Naive thymus-derived CD4-positive, alpha-beta T cell (primary cell): ENCODE results near the gene ETFB. TPM values are rescaled to one million over a fixed set of nuclear protein-coding genes. Genes with fewer than 3 reads are reported as not detected.
A peak's percentile ranks its signal among the peaks of the same experiment; 100 is the strongest.
"Not testable (repeated sequence)": the region's sequence is repeated elsewhere in the genome, so short reads cannot be mapped to it uniquely, and the experiment has no call there.

ENCODE experiments used
- ATAC-seq: fragments of 150-1000 bp; cut with Tn5 transposase; 2 replicates; pipeline ENCODE4 v1.10.0; 2021; ENCODE audit warnings: mild to moderate bottlenecking, moderate library complexity
- CTCF ChIA-PET: fragments of 350-600 bp; sonication (Branson Sonifier 250); formaldehyde crosslinking; loops from one replicate; lab custom pipeline; 2021; ENCODE audit warnings: antibody characterized with exemption; lab: Charles Lee
- POLR2A ChIA-PET: fragments of 350-600 bp; sonication (Branson Sonifier 250); formaldehyde crosslinking; loops from one replicate; lab custom pipeline; 2021; ENCODE audit warnings: antibody characterized with exemption, inconsistent platforms; lab: Charles Lee
- DNase-seq, 9 donors: peaks; one replicate each; pipeline versions ENCODE4 v3.0.0 to v3.0.0-alpha.2; 2020 to 2022; ENCODE audit warnings: mixed read lengths in 1 of 9
- H3K27ac ChIP-seq: one replicate; pipeline ENCODE4 v1.7.0; 2013; ENCODE audit warnings: mild to moderate bottlenecking, low read depth, low read length, moderate library complexity
- H3K27me3 ChIP-seq, 2 donors: one replicate each; pipeline ENCODE4 v1.7.0; 2013; ENCODE audit warnings: low read length in 2 of 2, mild to moderate bottlenecking in 2 of 2, moderate library complexity in 2 of 2; ENCODE audit not compliant: control insufficient read depth in 2 of 2, insufficient read depth in 2 of 2
- H3K36me3 ChIP-seq, 3 experiments: 1 replicate in 2 of 3; 2 replicates in 1 of 3; pipeline ENCODE4 v1.7.0; 2013; ENCODE audit warnings: low read length in 3 of 3, mild to moderate bottlenecking in 3 of 3, moderate library complexity in 1 of 3; ENCODE audit not compliant: insufficient read depth in 3 of 3, control insufficient read depth in 2 of 3
- H3K4me1 ChIP-seq, 2 donors: one replicate each; pipeline ENCODE4 v1.7.0; 2013; ENCODE audit warnings: low read length in 2 of 2, mild to moderate bottlenecking in 2 of 2, moderate library complexity in 1 of 2; ENCODE audit not compliant: control insufficient read depth in 2 of 2, insufficient read depth in 2 of 2
- H3K4me3 ChIP-seq: 2 replicates; pipeline ENCODE4 v1.7.0; 2013; ENCODE audit warnings: mild to moderate bottlenecking, low read length
- H3K9me3 ChIP-seq, 3 experiments: 1 replicate in 2 of 3; 2 replicates in 1 of 3; pipeline ENCODE4 v1.7.0; 2013; ENCODE audit warnings: low read length in 3 of 3; ENCODE audit not compliant: control insufficient read depth in 2 of 3
- H3K27ac Mint-ChIP-seq, 9 donors: one replicate each; pipeline ENCODE4 v1.8.0; 2020 to 2022; ENCODE audit warnings: mixed read lengths in 9 of 9, mild to moderate bottlenecking in 8 of 9, moderate library complexity in 5 of 9, inconsistent platforms in 2 of 9
- H3K27me3 Mint-ChIP-seq, 5 donors: one replicate each; pipeline ENCODE4 v1.8.0; 2021 to 2022; ENCODE audit warnings: mixed read lengths in 5 of 5, mild to moderate bottlenecking in 1 of 5
- H3K36me3 Mint-ChIP-seq, 5 donors: one replicate each; pipeline ENCODE4 v1.8.0; 2020 to 2022; ENCODE audit warnings: mixed read lengths in 5 of 5, mild to moderate bottlenecking in 3 of 5, inconsistent platforms in 1 of 5
- H3K4me1 Mint-ChIP-seq, 7 donors: one replicate each; pipeline ENCODE4 v1.8.0; 2020 to 2022; ENCODE audit warnings: mixed read lengths in 7 of 7, mild to moderate bottlenecking in 3 of 7, inconsistent platforms in 1 of 7
- H3K4me3 Mint-ChIP-seq, 10 donors: one replicate each; pipeline ENCODE4 v1.8.0; 2020 to 2022; ENCODE audit warnings: mild to moderate bottlenecking in 10 of 10, mixed read lengths in 10 of 10, moderate library complexity in 6 of 10, inconsistent platforms in 2 of 10
- H3K9me3 Mint-ChIP-seq, 11 donors: one replicate each; pipeline ENCODE4 v1.8.0; 2020 to 2022; ENCODE audit warnings: mixed read lengths in 11 of 11, mild to moderate bottlenecking in 4 of 11, inconsistent platforms in 1 of 11, moderate library complexity in 1 of 11
- intact Hi-C, 2 donors: fragments of 100-400 bp; cut with micrococcal nuclease; formaldehyde crosslinking; loops; one replicate each; pipeline ENCODE4 v1.15.1; 2023
- polyA plus RNA-seq, 2 donors: library from polyadenylated mRNA; unstranded; fragments of 300-500 nt; fragmentation: Illumina TruSeq; gene quantifications; one replicate each; pipeline ENCODE4 v1.2.3, GENCODE V29; 2021
- total RNA-seq, 6 experiments: library from RNA in 5 of 6; stranded (reverse) in 5 of 6; gene quantifications; 1 replicate in 5 of 6; 2 replicates in 1 of 6; pipeline ENCODE4 v1.2.3 and lab custom pipeline; 2021 to 2026

ETFB gene
- total RNA-seq (10 to 100 TPM; 31.8 to 90.3 (median 47.1) TPM), polyA plus RNA-seq (10 to 100 TPM; 78.0 to 83.7 TPM), total RNA-seq (lab: John Stamatoyannopoulos, UW) (6.7 reads per million, percentile 29 among the genes with 10 or more reads in this experiment)

GRCh38 chr19:51365965-51366388, at the start of gene ETFB:
Gene ETFB, minus strand, starts transcription at chr19:51366388. Its CDS starts 62 bp downstream, at chr19:51366326.
- CTCF ChIA-PET, result interaction anchor here (1.2 to 1.3 kb wide), 2 partner anchors 11 to 73 kb away, joined by 3 to 5 read pairs; no protein-coding TSS in a partner anchor
- Histone ChIP-seq H3K36me3 (no peaks in the 10 kb centered on the region), H3K27ac (peak within 1 kb of the TSS; percentile 81), H3K4me1 (peaks cover 15 to 18% of the 10 kb centered on the region in 2 donors), H3K27me3 (no peaks in the 10 kb centered on the region), H3K9me3 (no peaks in the 10 kb centered on the region), H3K4me3 (peak within 1 kb of the TSS; percentile 96)
- no peak for ATAC-seq
- Mint-ChIP-seq H3K27ac (peak within 1 kb of the TSS; percentile 79 to 98 (median 95)), H3K4me3 (peak within 1 kb of the TSS; percentile 92 to 100 (median 98)), H3K4me1 (peaks cover 45 to 74% (median 51%) of the 10 kb centered on the region in 7 donors), H3K27me3 (no peaks in the 10 kb centered on the region), H3K9me3 (no peaks in the 10 kb centered on the region), H3K36me3 (peaks cover 0 to 4% (median 0%) of the 10 kb centered on the region in 5 donors)
- intact Hi-C loops, result loop anchor here (2.0 to 10.0 kb wide), 4 partner anchors 75 to 1549 kb away; partner anchors contain the start of genes MED25 (in 1 of the 2) and POLD1 (in 1 of the 2)
- no peak for DNase-seq
- POLR2A ChIA-PET, result interaction anchor here (0.9 to 1.3 kb wide), 2 partner anchors 11 to 75 kb away, joined by 3 to 4 read pairs; no protein-coding TSS in a partner anchor

- Histone ChIP-seq H3K27me3 (no peaks in the 10 kb centered on the region), H3K9me3 (no peaks in the 10 kb centered on the region), H3K4me1 (no peaks in the 10 kb centered on the region), H3K36me3 (no peaks in the 10 kb centered on the region), H3K4me3 (no peak overlapping the region), H3K27ac (no peak overlapping the region)
- POLR2A ChIA-PET, result no interaction called here
- peaks cover 0 to 7% (median 0%) of the 10 kb centered on the region in 7 donors for H3K4me1 Mint-ChIP-seq
- CTCF ChIA-PET, result no interaction called here
- H3K27ac Mint-ChIP-seq, result no peak overlapping the region
- peaks cover 12 to 26% (median 14%) of the 10 kb centered on the region in 5 donors for H3K27me3 Mint-ChIP-seq
- H3K4me3 Mint-ChIP-seq, result no peak overlapping the region
- no peaks in the 10 kb centered on the region for H3K36me3 Mint-ChIP-seq
- ATAC-seq, result no peak
- intact Hi-C loops, result no loop called here
- DNase-seq, result no peak
- peaks cover 0 to 4% (median 0%) of the 10 kb centered on the region in 11 donors for H3K9me3 Mint-ChIP-seq
These were observed 49.0 kb upstream of the ETFB start for GRCh38 chr19:51415187-51415586.

- Histone ChIP-seq H3K4me3 (no peak overlapping the region), H3K27me3 (no peaks in the 10 kb centered on the region), H3K9me3 (peaks cover 0 to 2% (median 0%) of the 10 kb centered on the region in 3 experiments), H3K4me1 (no peaks in the 10 kb centered on the region), H3K36me3 (no peaks in the 10 kb centered on the region), H3K27ac (no peak overlapping the region)
- DNase-seq (no peak), ATAC-seq (no peak)
- no peaks in the 10 kb centered on the region for H3K36me3 Mint-ChIP-seq
- intact Hi-C loops, result no loop called here
- H3K4me1 Mint-ChIP-seq, result peaks cover 0 to 7% (median 0%) of the 10 kb centered on the region in 7 donors
- ChIA-PET CTCF (no interaction called here), POLR2A (no interaction called here)
- no peak overlapping the region for H3K4me3 Mint-ChIP-seq
- no peak overlapping the region for H3K27ac Mint-ChIP-seq
- H3K27me3 Mint-ChIP-seq, result peaks cover 0 to 16% (median 3%) of the 10 kb centered on the region in 5 donors
- peaks cover 0 to 4% (median 0%) of the 10 kb centered on the region in 11 donors for H3K9me3 Mint-ChIP-seq
These were observed 45.0 kb upstream of the ETFB start for GRCh38 chr19:51410950-51411748.

GRCh38 chr19:51407511-51408131, 41.4 kb upstream of the ETFB start:
- no peak overlapping the region for H3K27ac Mint-ChIP-seq

GRCh38 chr19:51402117-51402516, 35.9 kb upstream of the ETFB start:
- Histone ChIP-seq H3K36me3 (no peaks in the 10 kb centered on the region), H3K27ac (no peak overlapping the region), H3K4me1 (no peaks in the 10 kb centered on the region), H3K4me3 (no peak overlapping the region), H3K9me3 (peaks cover 0 to 11% (median 5%) of the 10 kb centered on the region in 3 experiments), H3K27me3 (no peaks in the 10 kb centered on the region)
- DNase-seq (no peak), ATAC-seq (no peak)
- peaks cover 0 to 11% (median 5%) of the 10 kb centered on the region in 5 donors for H3K27me3 Mint-ChIP-seq
- no peak overlapping the region for H3K4me3 Mint-ChIP-seq
- H3K4me1 Mint-ChIP-seq, result peaks cover 0 to 8% (median 0%) of the 10 kb centered on the region in 7 donors
- H3K9me3 Mint-ChIP-seq, result peaks cover 6 to 32% (median 20%) of the 10 kb centered on the region in 11 donors
- ChIA-PET CTCF (interaction anchor here (0.7 kb wide), 1 partner anchor 113 kb away, joined by 3 read pairs; no protein-coding TSS in a partner anchor), POLR2A (no interaction called here)
- intact Hi-C loops, result no loop called here
- H3K36me3 Mint-ChIP-seq, result peaks cover 4 to 20% (median 16%) of the 10 kb centered on the region in 5 donors
- no peak overlapping the region for H3K27ac Mint-ChIP-seq

More at GRCh38 chr19:51407511-51408131, 41.4 kb upstream of the ETFB start:
- Mint-ChIP-seq H3K4me1 (peaks cover 0 to 9% (median 0%) of the 10 kb centered on the region in 7 donors), H3K9me3 (peaks cover 0 to 21% (median 12%) of the 10 kb centered on the region in 11 donors), H3K36me3 (peaks cover 0 to 11% (median 9%) of the 10 kb centered on the region in 5 donors), H3K27me3 (peaks cover 0 to 23% (median 8%) of the 10 kb centered on the region in 5 donors), H3K4me3 (no peak overlapping the region)
- peak in 3 of 9 donors; percentile 14 to 29 (median 23) for DNase-seq
- intact Hi-C loops, result loop anchor here (1.0 kb wide), 1 partner anchor 68 kb away; no protein-coding TSS in a partner anchor
- Histone ChIP-seq H3K4me1 (no peaks in the 10 kb centered on the region), H3K36me3 (no peaks in the 10 kb centered on the region), H3K27ac (no peak overlapping the region), H3K27me3 (no peaks in the 10 kb centered on the region), H3K9me3 (peaks cover 0 to 4% (median 0%) of the 10 kb centered on the region in 3 experiments), H3K4me3 (no peak overlapping the region)
- POLR2A ChIA-PET, result no interaction called here
- ATAC-seq, result peak; percentile 77
- CTCF ChIA-PET, result no interaction called here

GRCh38 chr19:51399936-51400335, 33.7 kb upstream of the ETFB start:
- H3K27ac Mint-ChIP-seq, H3K27ac ChIP-seq, ATAC-seq, H3K9me3 ChIP-seq, H3K36me3 ChIP-seq, H3K27me3 Mint-ChIP-seq, POLR2A ChIA-PET, H3K4me3 Mint-ChIP-seq, DNase-seq, H3K27me3 ChIP-seq, intact Hi-C loops, H3K4me1 ChIP-seq, H3K4me3 ChIP-seq: not testable (repeated sequence)
- CTCF ChIA-PET, result interaction anchor here (0.5 to 1.4 kb wide), 3 partner anchors 41 to 193 kb away, joined by 3 to 5 read pairs (median 3); no protein-coding TSS in a partner anchor
- Mint-ChIP-seq H3K9me3 (peaks cover 6 to 29% (median 19%) of the 10 kb centered on the region in 11 donors), H3K4me1 (peaks cover 0 to 24% (median 1%) of the 10 kb centered on the region in 7 donors), H3K36me3 (peaks cover 4 to 20% (median 13%) of the 10 kb centered on the region in 5 donors)
